ENCODE results near the gene RABL6. TPM values are rescaled to one million over a fixed set of nuclear protein-coding genes. Genes with fewer than 3 reads are reported as not detected.
A peak's percentile ranks its signal among the peaks of the same experiment; 100 is the strongest.
"Not testable (repeated sequence)": the region's sequence is repeated elsewhere in the genome, so short reads cannot be mapped to it uniquely, and the experiment has no call there.

The RABL6 gene
- total RNA-seq, 1 donor from 2014 or later: 34.4 TPM

GRCh38 chr9:136835162-136835931, 27.6 kb downstream of the RABL6 start:
- Histone ChIP-seq H3K9me3 (ENCODE audit: control insufficient read depth in 3 of 3, low read length in 3 of 3) (no peaks in the 10 kb centered on the region), H3K27me3 (ENCODE audit: control insufficient read depth in 3 of 3, insufficient read depth in 3 of 3, low read length in 3 of 3) (no peaks in the 10 kb centered on the region), H3K4me3 (ENCODE audit: low read length in 3 of 3) (no peak overlapping the region), H3K9ac (ENCODE audit: low read depth in 1 of 3, low read length in 3 of 3) (no peak overlapping the region), H3K27ac (ENCODE audit: low read depth, low read length) (no peak overlapping the region), H3K4me1 (ENCODE audit: control insufficient read depth in 3 of 3, insufficient read depth in 3 of 3, low read length in 3 of 3) (peaks cover 0 to 11% (median 0%) of the 10 kb centered on the region in 3 donors), H3K36me3 (ENCODE audit: control insufficient read depth in 3 of 3, insufficient read depth in 3 of 3, low read length in 3 of 3) (peaks cover 29 to 50% (median 45%) of the 10 kb centered on the region in 3 donors)

DNA sequence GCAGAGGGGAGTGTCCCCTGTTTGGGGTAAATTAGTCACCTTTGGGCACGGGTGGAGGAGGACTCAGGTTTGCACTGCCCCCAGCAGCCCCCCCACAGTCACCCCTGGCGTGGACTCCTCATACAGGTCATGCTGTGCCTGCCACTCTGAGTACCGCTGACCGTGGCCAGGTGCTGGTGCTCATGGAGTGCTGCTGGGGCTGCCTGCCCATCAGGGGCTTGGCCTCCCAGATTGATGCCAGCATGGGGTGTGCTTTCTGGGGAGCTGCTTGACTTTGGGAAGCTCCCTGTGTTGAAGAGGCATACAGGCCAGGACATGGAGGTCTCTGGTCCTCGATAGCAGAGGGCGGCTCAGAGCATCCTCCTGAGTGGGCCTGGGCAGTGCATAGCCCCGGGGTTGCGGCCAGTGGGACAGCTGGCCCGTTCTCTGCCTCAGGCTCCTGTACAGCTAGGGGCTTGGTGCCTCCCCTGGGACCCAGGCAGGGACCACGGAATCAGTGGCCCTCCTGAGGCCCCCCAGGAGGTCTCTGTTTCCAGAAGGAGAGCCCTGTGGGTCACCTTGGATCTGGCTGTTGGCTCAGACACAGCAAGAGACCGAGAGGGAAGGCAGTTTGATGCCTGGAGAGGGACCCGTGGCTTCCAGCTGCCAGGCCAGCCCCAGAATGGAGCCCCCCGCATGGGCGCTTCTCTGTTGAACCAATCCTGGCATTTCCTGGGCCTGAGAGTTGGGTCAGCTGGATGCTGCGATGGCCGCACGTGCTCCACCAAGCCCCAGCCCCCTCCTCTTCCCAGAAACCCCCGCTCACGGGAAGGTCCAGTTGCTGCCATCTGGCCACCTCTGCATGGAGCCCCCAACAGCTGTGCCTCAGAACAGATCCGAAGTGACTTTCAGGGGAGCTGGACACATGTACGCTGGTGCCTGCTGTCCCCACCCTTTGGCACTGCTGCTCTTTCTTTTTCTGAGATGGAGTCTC, 28.5 kb downstream of the RABL6 start:
- Histone ChIP-seq H3K36me3 (ENCODE audit: control insufficient read depth in 3 of 3, insufficient read depth in 3 of 3, low read length in 3 of 3) (peaks cover 23 to 42% (median 39%) of the 10 kb centered on the region in 3 donors), H3K9me3 (ENCODE audit: control insufficient read depth in 3 of 3, low read length in 3 of 3) (no peaks in the 10 kb centered on the region), H3K27me3 (ENCODE audit: control insufficient read depth in 3 of 3, insufficient read depth in 3 of 3, low read length in 3 of 3) (no peaks in the 10 kb centered on the region), H3K9ac (ENCODE audit: low read depth in 1 of 3, low read length in 3 of 3) (no peak overlapping the region), H3K4me3 (ENCODE audit: low read length in 3 of 3) (no peak overlapping the region), H3K4me1 (ENCODE audit: control insufficient read depth in 3 of 3, insufficient read depth in 3 of 3, low read length in 3 of 3) (peaks cover 7 to 11% (median 8%) of the 10 kb centered on the region in 3 donors), H3K27ac (ENCODE audit: low read depth, low read length) (no peak overlapping the region)

DNA sequence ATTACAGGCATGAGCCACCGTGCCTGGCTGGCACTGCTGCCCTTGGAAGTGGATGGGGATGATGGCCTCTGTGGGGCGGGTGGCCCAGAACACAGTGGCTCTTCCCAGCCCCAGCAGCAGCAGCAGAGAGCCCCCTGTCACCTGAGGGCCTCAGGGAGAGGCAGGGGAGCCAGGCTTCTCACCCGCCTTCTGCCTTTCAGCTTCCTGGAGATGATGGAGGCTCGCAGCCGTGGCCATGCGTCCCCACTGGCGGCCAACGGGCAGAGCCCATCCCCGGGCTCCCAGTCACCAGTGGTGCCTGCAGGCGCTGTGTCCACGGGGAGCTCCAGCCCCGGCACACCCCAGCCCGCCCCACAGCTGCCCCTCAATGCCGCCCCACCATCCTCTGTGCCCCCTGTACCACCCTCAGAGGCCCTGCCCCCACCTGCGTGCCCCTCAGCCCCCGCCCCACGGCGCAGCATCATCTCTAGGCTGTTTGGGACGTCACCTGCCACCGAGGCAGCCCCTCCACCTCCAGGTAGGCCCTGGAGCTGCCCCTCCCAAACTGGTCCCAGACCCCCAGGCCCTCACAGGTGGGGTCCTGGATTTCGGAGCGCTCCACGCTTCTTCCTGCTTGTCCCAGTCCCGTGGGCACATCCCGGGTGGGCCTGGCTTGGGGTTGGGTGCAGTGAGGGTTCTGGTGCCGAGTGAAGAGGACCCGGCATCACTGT, 29.6 kb downstream of the RABL6 start:
- H3K9ac ChIP-seq (ENCODE audit: low read depth in 1 of 3, low read length in 3 of 3): no peak overlapping the region
- no peak overlapping the region for H3K27ac ChIP-seq (ENCODE audit: low read depth, low read length)
- no peaks in the 10 kb centered on the region for H3K27me3 ChIP-seq (ENCODE audit: control insufficient read depth in 3 of 3, insufficient read depth in 3 of 3, low read length in 3 of 3)
- peaks cover 13 to 33% (median 31%) of the 10 kb centered on the region in 3 donors for H3K36me3 ChIP-seq (ENCODE audit: control insufficient read depth in 3 of 3, insufficient read depth in 3 of 3, low read length in 3 of 3)
- peaks cover 18 to 19% (median 18%) of the 10 kb centered on the region in 3 donors for H3K4me1 ChIP-seq (ENCODE audit: control insufficient read depth in 3 of 3, insufficient read depth in 3 of 3, low read length in 3 of 3)
- no peak overlapping the region for H3K4me3 ChIP-seq (ENCODE audit: low read length in 3 of 3)
- H3K9me3 ChIP-seq (ENCODE audit: control insufficient read depth in 3 of 3, low read length in 3 of 3): no peaks in the 10 kb centered on the region

DNA sequence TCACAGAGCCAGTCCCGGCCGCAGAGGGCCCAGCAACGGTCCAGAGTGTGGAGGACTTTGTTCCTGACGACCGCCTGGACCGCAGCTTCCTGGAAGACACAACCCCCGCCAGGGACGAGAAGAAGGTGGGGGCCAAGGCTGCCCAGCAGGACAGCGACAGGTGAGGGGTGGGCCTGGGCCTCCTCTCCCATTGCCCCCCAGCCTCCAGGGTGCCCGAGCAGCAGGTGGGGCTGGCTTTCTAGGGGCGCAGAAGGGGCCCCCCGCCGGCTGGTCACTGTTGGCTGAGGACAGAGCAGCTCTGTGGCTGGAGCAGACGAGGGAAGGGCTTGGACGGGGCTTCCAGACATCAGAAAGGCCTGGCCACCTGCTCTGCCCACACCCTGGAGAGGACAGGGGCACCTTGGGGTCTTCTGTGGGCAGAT, 30.1 kb downstream of the RABL6 start:
- H3K27me3 ChIP-seq (ENCODE audit: control insufficient read depth in 3 of 3, insufficient read depth in 3 of 3, low read length in 3 of 3); H3K4me3 ChIP-seq (ENCODE audit: low read length in 3 of 3); H3K27ac ChIP-seq (ENCODE audit: low read depth, low read length); H3K9ac ChIP-seq (ENCODE audit: low read depth in 1 of 3, low read length in 3 of 3); H3K9me3 ChIP-seq (ENCODE audit: control insufficient read depth in 3 of 3, low read length in 3 of 3): not testable (repeated sequence)
- peaks cover 13 to 22% (median 21%) of the 10 kb centered on the region in 3 donors for H3K4me1 ChIP-seq (ENCODE audit: control insufficient read depth in 3 of 3, insufficient read depth in 3 of 3, low read length in 3 of 3)
- H3K36me3 ChIP-seq (ENCODE audit: control insufficient read depth in 3 of 3, insufficient read depth in 3 of 3, low read length in 3 of 3): peaks cover 7 to 29% (median 26%) of the 10 kb centered on the region in 3 donors

DNA sequence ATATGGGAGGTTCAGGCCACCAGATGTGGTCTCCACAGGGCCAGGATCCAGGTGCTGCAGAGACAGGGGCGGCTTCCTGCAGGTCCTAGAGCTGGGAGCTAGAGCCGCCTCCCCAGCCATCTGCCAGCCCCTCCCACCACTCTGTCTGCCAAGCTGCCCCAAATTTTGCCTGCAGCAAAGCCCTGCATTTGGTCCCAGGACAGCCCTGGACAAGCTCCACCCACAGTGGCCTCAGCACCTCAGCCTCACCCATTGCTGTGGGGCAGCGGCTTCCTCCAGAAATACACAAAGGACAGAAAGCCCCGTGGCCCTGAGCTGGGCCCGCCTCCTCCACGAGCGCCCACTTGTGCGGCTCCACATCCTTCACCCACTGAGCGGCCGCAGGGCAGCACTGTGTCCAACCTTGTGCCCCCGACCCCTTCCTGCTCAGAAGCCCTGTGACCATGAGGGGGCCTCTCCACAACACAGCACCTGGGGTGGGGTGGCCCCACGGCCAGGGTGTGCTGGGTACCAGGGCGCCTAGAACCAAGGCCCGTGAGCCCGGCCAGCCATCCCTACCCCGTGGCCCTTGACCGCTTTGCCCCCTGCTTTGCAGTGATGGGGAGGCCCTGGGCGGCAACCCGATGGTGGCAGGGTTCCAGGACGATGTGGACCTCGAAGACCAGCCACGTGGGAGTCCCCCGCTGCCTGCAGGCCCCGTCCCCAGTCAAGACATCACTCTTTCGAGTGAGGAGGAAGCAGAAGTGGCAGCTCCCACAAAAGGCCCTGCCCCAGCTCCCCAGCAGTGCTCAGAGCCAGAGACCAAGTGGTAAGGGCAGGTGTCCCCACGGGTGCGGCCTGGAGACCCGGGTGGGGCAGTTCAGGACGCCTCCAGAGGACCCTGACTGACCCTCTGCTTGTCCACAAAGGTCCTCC, 30.8 kb downstream of the RABL6 start:
- Histone ChIP-seq H3K9ac (ENCODE audit: low read depth in 1 of 3, low read length in 3 of 3) (peak overlapping the region in 1 of 3 donors; percentile 16), H3K4me3 (ENCODE audit: low read length in 3 of 3) (no peak overlapping the region), H3K9me3 (ENCODE audit: control insufficient read depth in 3 of 3, low read length in 3 of 3) (no peaks in the 10 kb centered on the region), H3K36me3 (ENCODE audit: control insufficient read depth in 3 of 3, insufficient read depth in 3 of 3, low read length in 3 of 3) (peaks cover 7 to 29% (median 26%) of the 10 kb centered on the region in 3 donors), H3K4me1 (ENCODE audit: control insufficient read depth in 3 of 3, insufficient read depth in 3 of 3, low read length in 3 of 3) (peaks cover 18 to 28% (median 27%) of the 10 kb centered on the region in 3 donors), H3K27me3 (ENCODE audit: control insufficient read depth in 3 of 3, insufficient read depth in 3 of 3, low read length in 3 of 3) (no peaks in the 10 kb centered on the region), H3K27ac (ENCODE audit: low read depth, low read length) (no peak overlapping the region)

GRCh38 chr9:136839229-136840139, 31.7 kb downstream of the RABL6 start:
- Histone ChIP-seq H3K9ac (ENCODE audit: low read depth in 1 of 3, low read length in 3 of 3) (peak overlapping the region in 1 of 3 donors; percentile 16), H3K4me1 (ENCODE audit: control insufficient read depth in 3 of 3, insufficient read depth in 3 of 3, low read length in 3 of 3) (peaks cover 19 to 30% (median 28%) of the 10 kb centered on the region in 3 donors), H3K27ac (ENCODE audit: low read depth, low read length) (no peak overlapping the region), H3K27me3 (ENCODE audit: control insufficient read depth in 3 of 3, insufficient read depth in 3 of 3, low read length in 3 of 3) (no peaks in the 10 kb centered on the region), H3K9me3 (ENCODE audit: control insufficient read depth in 3 of 3, low read length in 3 of 3) (no peaks in the 10 kb centered on the region), H3K4me3 (ENCODE audit: low read length in 3 of 3) (no peak overlapping the region), H3K36me3 (ENCODE audit: control insufficient read depth in 3 of 3, insufficient read depth in 3 of 3, low read length in 3 of 3) (peaks cover 7 to 26% (median 24%) of the 10 kb centered on the region in 3 donors)

- Histone ChIP-seq H3K9ac (ENCODE audit: low read depth in 1 of 3, low read length in 3 of 3) (no peak overlapping the region), H3K36me3 (ENCODE audit: control insufficient read depth in 3 of 3, insufficient read depth in 3 of 3, low read length in 3 of 3) (peaks cover 7 to 26% (median 23%) of the 10 kb centered on the region in 3 donors), H3K27ac (ENCODE audit: low read depth, low read length) (no peak overlapping the region), H3K4me1 (ENCODE audit: control insufficient read depth in 3 of 3, insufficient read depth in 3 of 3, low read length in 3 of 3) (peaks cover 19 to 30% (median 28%) of the 10 kb centered on the region in 3 donors), H3K9me3 (ENCODE audit: control insufficient read depth in 3 of 3, low read length in 3 of 3) (no peaks in the 10 kb centered on the region), H3K27me3 (ENCODE audit: control insufficient read depth in 3 of 3, insufficient read depth in 3 of 3, low read length in 3 of 3) (peaks cover 0 to 2% (median 0%) of the 10 kb centered on the region in 3 donors), H3K4me3 (ENCODE audit: low read length in 3 of 3) (no peak overlapping the region)
These were observed 32.6 kb downstream of the RABL6 start for GRCh38 chr9:136840140-136840876.
